ENCODE data around the gene ATRNL1.

Gene ATRNL1

DNA sequence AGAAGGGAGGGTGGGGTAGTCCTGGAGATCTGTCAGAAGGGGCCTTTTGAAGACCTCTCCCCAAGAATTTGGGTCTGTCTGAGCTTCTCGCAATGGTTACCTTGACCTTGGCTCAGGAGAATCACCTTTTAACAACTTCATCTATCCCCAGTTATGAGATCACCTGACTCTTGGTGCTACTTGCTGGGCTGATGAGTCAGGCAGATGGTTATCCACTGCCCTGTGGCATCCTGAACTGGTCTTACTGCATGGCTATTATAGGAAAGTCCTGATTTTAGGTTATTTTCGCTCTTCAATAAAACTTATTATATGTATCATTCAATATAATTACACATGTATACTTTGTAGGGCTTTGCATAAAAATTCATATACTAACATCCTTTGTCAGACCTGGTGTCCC lies 905.1 kb downstream of the ATRNL1 start:
- no peak for DNase-seq

All from activated naive CD4-positive, alpha-beta T cell (primary cell).